Heart left ventricle (tissue), 16 donors: ENCODE data around the gene FBXL17. TPM values are rescaled to one million over a fixed set of nuclear protein-coding genes. Genes with fewer than 3 reads are reported as not detected.

Experiments
- ATAC-seq, 4 donors: fragments of 200-7000 bp; cut with Tn5 transposase; one replicate each; pipeline ENCODE4 v1.9.1; 2020 to 2022; ENCODE audit warnings: moderate library complexity in 4 of 4, mild to moderate bottlenecking in 3 of 4, moderate number of reproducible peaks in 1 of 4
- DNase-seq, 5 donors: peaks; one replicate each; pipeline ENCODE4 v3.0.0-alpha.2; 2020
- H3K27ac ChIP-seq, 12 donors: fragments of 200-600 bp; sonication (generic) in 4 of 12; one replicate each; pipeline versions ENCODE4 v1.5.0 to v1.8.0; 2016 to 2022; ENCODE audit warnings: mild to moderate bottlenecking in 2 of 12
- H3K27me3 ChIP-seq, 9 donors: fragments of 200-600 bp; sonication (generic) in 2 of 9; one replicate each; pipeline versions ENCODE4 v1.5.1 to v1.8.0; 2016 to 2022; ENCODE audit warnings: mild to moderate bottlenecking in 3 of 9
- H3K36me3 ChIP-seq, 9 donors: fragments of 200-600 bp; sonication (generic) in 2 of 9; one replicate each; pipeline versions ENCODE4 v1.5.0 to v1.8.0; 2018 to 2022; ENCODE audit warnings: mild to moderate bottlenecking in 2 of 9
- H3K4me1 ChIP-seq, 12 donors: fragments of 200-600 bp; sonication (generic) in 4 of 12; one replicate each; pipeline versions ENCODE4 v1.5.0 to v1.8.0; 2016 to 2022; ENCODE audit warnings: mild to moderate bottlenecking in 3 of 12
- H3K4me3 ChIP-seq, 12 donors: fragments of 200-600 bp; sonication (generic) in 4 of 12; one replicate each; pipeline versions ENCODE4 v1.5.0 to v1.8.0; 2017 to 2022; ENCODE audit warnings: mild to moderate bottlenecking in 9 of 12, moderate library complexity in 4 of 12
- H3K9me3 ChIP-seq, 12 donors: fragments of 200-600 bp; sonication (generic) in 4 of 12; one replicate each; pipeline versions ENCODE4 v1.5.0 to v1.8.0; 2016 to 2022; ENCODE audit warnings: mild to moderate bottlenecking in 1 of 12
- POLR2A ChIP-seq, 2 donors: fragments of 450-650 bp; IDR thresholded peaks; one replicate each; pipeline ENCODE4 v1.6.1; 2017; ENCODE audit warnings: antibody characterized with exemption in 2 of 2, mild to moderate bottlenecking in 2 of 2, moderate library complexity in 2 of 2
- WGBS, 4 donors: extraction: QIAGEN DNeasy Blood & Tissue Kit in 2 of 4; methylation state at CpG; one replicate each; pipeline versions ENCODE4 v1.1.5 to v1.1.7; 2013 to 2018; 5-methylcytosine and 5-hydroxymethylcytosine counted together
- intact Hi-C, 10 donors: fragments of 100-400 bp; cut with DNase I; formaldehyde crosslinking; loops; one replicate each; pipeline versions ENCODE4 v1.11.1 to v1.14.2; 2022
- polyA plus RNA-seq, 2 donors: library from polyadenylated mRNA; stranded (reverse); fragments of 200-250 nt; gene quantifications; one replicate each; pipeline ENCODE4 v1.2.3, GENCODE V29; 2013
- total RNA-seq, 9 donors: library from RNA; depleted of rRNA in 2 of 9; stranded (reverse); fragments of >200 nt in 2 of 9; fragmentation: NEBNext Ultra II Directional in 3 of 9; extraction: Animal tissue kit (Norgen Biotek cat#: 25700) in 3 of 9; gene quantifications; one replicate each; pipeline versions ENCODE4 v1.1.0 to v1.2.4, GENCODE V29; 2016 to 2023
- TF ChIP-seq, protein P1 (sequence below), 12 donors: fragments of 200-600 bp; sonication (generic) in 4 of 12; IDR thresholded peaks; one replicate each; pipeline versions ENCODE4 v1.5.0 to v1.8.0; 2018 to 2022; ENCODE audit warnings: antibody characterized with exemption in 12 of 12, mild to moderate bottlenecking in 5 of 12
- donor health status: ischemic (EF 13 %, LVEDD 7.1; RV severe dilation, severe dysfunction).
- donor health status: healthy with polysubstance abuse.
- donor health status: DM: no; HTN: yes; CAD: no.
- donor health status: DM: no; HTN: no; CAD: no.
- donor health status: ischemic (EF 25% LVEDD 6.9; RV normal size, moderate dysfunction).
- donor health status: ischemic (EF 25% LVEDD 5.7; RV mildly dilated, moderate dysfunction).
- donor health status: healthy.
- donor health status: DM: yes; HTN: yes; CAD: no.
- donor health status: ischemic (EF 35%, LVEDD 5.7; RV mildly dilated, moderate dysfunction).
- donor health status: nonischemic (EF 11% LVEDD 7.7; RV severe dilation, severe dysfunction).
- donor health status: DM: yes; HTN: yes; CAD: no.
- donor health status: PGD.
- donor health status: ischemic (EF 29% LVEDD 5.4; RV normal size, mild dysfunction).
- donor health status: nonischemic (EF 23%, LVEDD 6.1; RV moderate dilation, normal function).

FBXL17 gene
- total and polyA plus RNA-seq, 11 donors, result 10.2 to 39.4 (median 33.1) TPM

DNA sequence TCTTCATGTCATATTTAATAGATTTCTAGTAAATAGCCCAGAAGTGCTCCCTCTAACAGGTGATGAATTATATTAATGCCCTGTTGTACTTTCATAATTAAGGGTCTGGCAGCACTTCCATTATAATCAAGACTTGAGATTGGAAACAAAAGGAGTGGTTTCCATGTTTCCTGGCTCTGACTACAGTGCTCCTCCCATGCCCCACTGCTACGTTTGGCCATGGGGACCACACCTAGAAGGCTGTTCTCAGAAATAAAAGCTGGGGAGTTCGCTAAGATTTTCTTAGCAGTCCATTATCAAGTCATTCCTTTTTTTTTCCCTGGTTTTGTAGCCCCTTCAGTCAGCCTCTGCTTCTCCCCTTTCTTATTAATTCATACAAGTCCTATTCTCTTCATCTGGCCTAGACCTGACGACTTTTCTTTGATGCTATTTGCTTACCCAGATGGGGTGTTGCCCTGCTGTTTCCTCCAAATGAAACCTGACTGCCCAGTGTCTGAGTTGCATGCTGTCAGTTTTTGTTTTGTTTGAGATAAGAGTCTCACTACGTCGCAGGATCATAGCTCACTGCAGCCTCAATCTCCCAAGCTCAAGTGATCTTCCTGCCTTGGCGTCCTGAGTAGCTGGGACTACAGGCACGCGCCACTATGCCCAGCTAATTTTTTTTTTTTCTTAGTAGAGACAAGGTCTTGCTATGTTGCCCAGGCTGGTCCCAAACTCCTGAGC lies 399.0 kb downstream of the FBXL17 start:
- DNase-seq (no peak), ATAC-seq (no peak)
- intact Hi-C loops, result no loop called here
- H3K4me1 ChIP-seq, result peaks cover 0 to 7% (median 0%) of the 10 kb centered on the region in 12 donors
- H3K27ac ChIP-seq, result no peak overlapping the region
- TF ChIP-seq POLR2A (IDR thresholded peaks at IDR 0.05), result no peak
- TF ChIP-seq, protein P1, sequence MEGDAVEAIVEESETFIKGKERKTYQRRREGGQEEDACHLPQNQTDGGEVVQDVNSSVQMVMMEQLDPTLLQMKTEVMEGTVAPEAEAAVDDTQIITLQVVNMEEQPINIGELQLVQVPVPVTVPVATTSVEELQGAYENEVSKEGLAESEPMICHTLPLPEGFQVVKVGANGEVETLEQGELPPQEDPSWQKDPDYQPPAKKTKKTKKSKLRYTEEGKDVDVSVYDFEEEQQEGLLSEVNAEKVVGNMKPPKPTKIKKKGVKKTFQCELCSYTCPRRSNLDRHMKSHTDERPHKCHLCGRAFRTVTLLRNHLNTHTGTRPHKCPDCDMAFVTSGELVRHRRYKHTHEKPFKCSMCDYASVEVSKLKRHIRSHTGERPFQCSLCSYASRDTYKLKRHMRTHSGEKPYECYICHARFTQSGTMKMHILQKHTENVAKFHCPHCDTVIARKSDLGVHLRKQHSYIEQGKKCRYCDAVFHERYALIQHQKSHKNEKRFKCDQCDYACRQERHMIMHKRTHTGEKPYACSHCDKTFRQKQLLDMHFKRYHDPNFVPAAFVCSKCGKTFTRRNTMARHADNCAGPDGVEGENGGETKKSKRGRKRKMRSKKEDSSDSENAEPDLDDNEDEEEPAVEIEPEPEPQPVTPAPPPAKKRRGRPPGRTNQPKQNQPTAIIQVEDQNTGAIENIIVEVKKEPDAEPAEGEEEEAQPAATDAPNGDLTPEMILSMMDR (IDR thresholded peaks at IDR 0.05), result no peak
- H3K36me3 ChIP-seq, result no peaks in the 10 kb centered on the region
- WGBS, 4 donors, result 70 to 77% (median 71%) methylated on average over 8 of the region's 8 CpGs
- no peaks in the 10 kb centered on the region for H3K9me3 ChIP-seq
- no peak overlapping the region for H3K4me3 ChIP-seq
- H3K27me3 ChIP-seq, result no peaks in the 10 kb centered on the region

DNA sequence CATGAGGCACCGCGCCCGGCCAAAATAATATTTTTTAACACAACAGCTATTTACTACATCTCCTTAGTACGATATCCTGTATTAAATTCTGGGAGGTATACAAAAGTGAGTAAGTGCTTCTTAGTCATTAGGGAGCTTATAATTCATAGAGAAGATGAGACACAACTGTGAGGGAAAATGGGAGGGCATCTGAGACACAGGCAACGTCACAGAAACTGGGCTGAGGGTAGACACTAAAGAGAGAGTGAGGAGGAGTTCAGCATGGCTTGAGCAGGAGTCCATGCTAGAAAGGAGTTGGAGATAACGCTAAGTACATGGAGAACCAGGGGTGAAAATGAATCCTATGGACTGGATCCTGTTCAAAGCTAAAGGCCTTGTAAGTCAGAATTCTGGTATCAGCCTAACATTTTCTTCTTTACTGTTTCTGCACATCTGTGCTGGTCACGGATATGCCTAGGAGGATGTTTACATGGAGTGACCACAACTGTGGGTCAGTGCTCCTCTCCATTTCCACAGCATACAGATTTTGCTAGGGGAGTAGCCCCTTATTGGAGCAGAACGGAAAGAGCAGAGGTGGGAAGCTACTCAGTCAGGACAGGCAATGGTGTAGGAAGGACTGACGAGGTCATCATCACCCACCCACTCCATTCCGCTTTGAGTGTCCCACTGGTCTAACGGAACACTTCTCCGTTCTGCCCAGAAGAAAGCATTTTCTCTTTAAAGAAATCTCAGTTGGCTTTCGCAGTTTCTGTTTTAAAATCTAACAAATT lies 400.8 kb downstream of the FBXL17 start:
- no peak for DNase-seq

DNA sequence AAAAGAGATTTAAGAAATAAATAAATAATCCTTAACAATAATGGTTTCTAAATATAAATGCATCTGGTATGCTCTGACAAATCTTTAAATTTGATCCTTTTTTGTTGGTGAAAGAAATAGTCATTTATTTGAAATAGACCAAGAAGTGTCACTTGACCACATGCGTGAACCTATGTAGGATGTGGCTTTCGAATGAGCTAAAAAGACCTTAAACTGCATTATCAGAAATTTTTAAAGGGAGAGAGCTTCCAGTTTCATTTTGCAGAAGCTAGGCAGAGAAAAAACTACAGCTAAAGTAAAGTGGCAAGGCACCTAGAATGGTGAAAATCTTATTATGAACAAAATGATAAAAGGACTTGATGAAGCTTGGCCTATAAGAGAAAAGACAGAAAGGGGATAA lies 402.0 kb downstream of the FBXL17 start:
- Histone ChIP-seq H3K36me3 (no peaks in the 10 kb centered on the region), H3K9me3 (no peaks in the 10 kb centered on the region), H3K27ac (no peak overlapping the region), H3K27me3 (no peaks in the 10 kb centered on the region), H3K4me1 (no peaks in the 10 kb centered on the region), H3K4me3 (no peak overlapping the region)
- DNase-seq, result no peak
- TF ChIP-seq, protein P1 (IDR thresholded peaks at IDR 0.05), result no peak
- TF ChIP-seq POLR2A (IDR thresholded peaks at IDR 0.05), result no peak
- ATAC-seq, result no peak
- intact Hi-C loops, result no loop called here
- 79 to 94% (median 88%) methylated on average over 2 of the region's 2 CpGs for WGBS, 4 donors

More for the DNA sequence above, 400.8 kb downstream of the FBXL17 start:
- TF ChIP-seq, protein P1 (IDR thresholded peaks at IDR 0.05), result no peak
- no peak for TF ChIP-seq POLR2A (IDR thresholded peaks at IDR 0.05)
- Histone ChIP-seq H3K4me3 (no peak overlapping the region), H3K27me3 (no peaks in the 10 kb centered on the region), H3K36me3 (no peaks in the 10 kb centered on the region), H3K9me3 (no peaks in the 10 kb centered on the region), H3K27ac (no peak overlapping the region), H3K4me1 (peaks cover 0 to 7% (median 0%) of the 10 kb centered on the region in 12 donors)
- no peak for ATAC-seq
- intact Hi-C loops, result no loop called here
- 92 to 97% (median 95%) methylated on average over 13 of the region's 13 CpGs for whole genome bisulfite sequencing, 4 donors

DNA sequence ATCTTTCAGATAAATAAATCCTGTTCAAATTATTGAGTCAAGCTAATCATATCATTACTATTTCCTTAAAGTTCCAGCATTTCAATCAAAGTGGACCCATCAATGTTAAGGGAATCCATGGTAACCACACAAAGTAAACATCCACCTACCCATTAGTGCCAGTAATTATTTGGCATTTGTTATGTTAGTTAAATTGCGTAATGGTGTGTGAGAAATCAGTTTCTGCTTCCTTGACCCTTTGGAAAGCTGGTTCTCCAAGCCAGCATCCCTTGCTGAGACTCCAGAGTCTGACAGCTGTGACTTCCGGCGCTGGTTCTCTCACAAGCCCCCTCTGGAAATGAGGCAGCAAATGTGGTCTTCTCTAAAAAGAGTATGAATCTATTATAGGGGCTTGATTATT lies 402.6 kb downstream of the FBXL17 start:
- Histone ChIP-seq H3K4me3 (no peak overlapping the region), H3K4me1 (no peaks in the 10 kb centered on the region), H3K27me3 (no peaks in the 10 kb centered on the region), H3K36me3 (no peaks in the 10 kb centered on the region), H3K27ac (no peak overlapping the region), H3K9me3 (no peaks in the 10 kb centered on the region)
- DNase-seq, result no peak
- no peak for TF ChIP-seq POLR2A (IDR thresholded peaks at IDR 0.05)
- TF ChIP-seq, protein P1 (IDR thresholded peaks at IDR 0.05), result no peak
- no peak for ATAC-seq
- WGBS, 4 donors, result 86 to 97% (median 89%) methylated on average over 3 of the region's 3 CpGs
- intact Hi-C loops, result no loop called here
